GM23248 (cell line): ENCODE data around the gene MYCBP2. TPM values are rescaled to one million over a fixed set of nuclear protein-coding genes. Genes with fewer than 3 reads are reported as not detected.
"Not testable (repeated sequence)": the region's sequence is repeated elsewhere in the genome, so short reads cannot be mapped to it uniquely, and the experiment has no call there.

Experiments used
- DNase-seq: peaks from one replicate; pipeline ENCODE4 v3.0.0-alpha.2; 2015
- H2AFZ ChIP-seq: fragments of 200-600 bp; sonication (generic); 2 replicates; pipeline ENCODE4 v1.6.1; 2016; ENCODE audit warnings: antibody characterized with exemption
- H3F3A ChIP-seq: fragments of 200-600 bp; sonication (generic); 2 replicates; pipeline ENCODE4 v1.6.1; 2016; ENCODE audit warnings: mild to moderate bottlenecking, antibody characterized with exemption, mixed run types; ENCODE audit not compliant: insufficient read depth
- H3K27ac ChIP-seq: fragments of 200-600 bp; sonication (generic); 2 replicates; pipeline ENCODE4 v1.5.1; 2016; ENCODE audit warnings: mild to moderate bottlenecking
- H3K27me3 ChIP-seq: fragments of 200-600 bp; sonication (generic); replicated peaks from 2 replicates; pipeline ENCODE4 v1.6.1; 2016; ENCODE audit warnings: mild to moderate bottlenecking; ENCODE audit not compliant: insufficient read depth
- H3K36me3 ChIP-seq: fragments of 200-600 bp; sonication (generic); 2 replicates; pipeline ENCODE4 v1.6.1; 2016; ENCODE audit warnings: low read depth, mild to moderate bottlenecking
- H3K4me1 ChIP-seq: fragments of 200-600 bp; sonication (generic); 2 replicates; pipeline ENCODE4 v1.6.1; 2016; ENCODE audit warnings: mild to moderate bottlenecking; ENCODE audit not compliant: insufficient read depth
- H3K4me2 ChIP-seq: fragments of 200-600 bp; sonication (generic); one replicate; pipeline ENCODE4 v1.6.1; 2016; ENCODE audit warnings: mild to moderate bottlenecking; ENCODE audit not compliant: unreplicated experiment
- H3K4me3 ChIP-seq: fragments of 200-600 bp; sonication (generic); 2 replicates; pipeline ENCODE4 v1.5.1; 2016; ENCODE audit warnings: mild to moderate bottlenecking
- H3K79me2 ChIP-seq: fragments of 200-600 bp; sonication (generic); 2 replicates; pipeline ENCODE4 v1.6.1; 2016; ENCODE audit warnings: mild to moderate bottlenecking; ENCODE audit not compliant: insufficient read depth
- H3K9ac ChIP-seq: fragments of 200-600 bp; sonication (generic); 2 replicates; pipeline ENCODE4 v1.6.1; 2016; ENCODE audit warnings: mild to moderate bottlenecking
- H3K9me2 ChIP-seq: fragments of 200-600 bp; sonication (generic); 2 replicates; pipeline ENCODE4 v1.6.1; 2016; ENCODE audit warnings: mixed run types, mild to moderate bottlenecking, moderate library complexity; ENCODE audit not compliant: insufficient read depth
- H3K9me3 ChIP-seq: fragments of 200-600 bp; sonication (generic); one replicate; pipeline ENCODE4 v1.6.1; 2017; ENCODE audit warnings: low read depth
- H4K20me1 ChIP-seq: fragments of 200-600 bp; sonication (generic); 2 replicates; pipeline ENCODE4 v1.6.0; 2016; ENCODE audit not compliant: insufficient read depth
- EZH2 ChIP-seq: fragments of 200-600 bp; sonication (generic); IDR thresholded peaks from 2 replicates; pipeline ENCODE4 v1.6.1; 2018; ENCODE audit warnings: antibody characterized with exemption, mild to moderate bottlenecking; ENCODE audit not compliant: insufficient read depth, poor library complexity, severe bottlenecking
- EZH2phosphoT487 ChIP-seq: fragments of 200-600 bp; sonication (generic); IDR thresholded peaks from 2 replicates; pipeline ENCODE4 v1.6.1; 2018; ENCODE audit warnings: antibody characterized with exemption, moderate library complexity, mild to moderate bottlenecking, low read depth; ENCODE audit not compliant: insufficient read depth
- WGBS, 2 experiments: methylation state at CpG; one replicate each; pipeline ENCODE4 v1.1.6; 2015 to 2017; ENCODE audit warnings: low lambda C conversion rate in 2 of 2, low coverage in 1 of 2; ENCODE audit errors: missing lambda C conversion rate in 2 of 2; 5-methylcytosine and 5-hydroxymethylcytosine counted together
- in situ Hi-C: fragments of 300-500 bp; cut with MboI; formaldehyde crosslinking; loops from 2 replicates; pipeline ENCODE4 v1.15.0; 2020
- polyA plus RNA-seq: library from polyadenylated mRNA; unstranded; fragments of >200 nt; fragmentation: Nextera tagmentation; extraction: Ambion mirVana; gene quantifications from 2 replicates; pipeline ENCODE4 v1.2.1, GENCODE V29; 2016
- total RNA-seq: library from RNA; depleted of rRNA; stranded (reverse); fragments of >200 nt; shearing (Covaris generic); gene quantifications from 2 replicates; pipeline ENCODE4 v1.2.3, GENCODE V29; 2014

MYCBP2 gene
- total and polyA plus RNA-seq, 2 experiments from 2014 or later, result 27.4 to 61.8 TPM

- no peaks in the 10 kb centered on the region for H3K79me2 ChIP-seq
- H3K9me2 ChIP-seq, result no peaks in the 10 kb centered on the region
- H3K36me3 ChIP-seq, result no peaks in the 10 kb centered on the region
- no peak overlapping the region for H3K4me3 ChIP-seq
- H2AFZ ChIP-seq, result no peak overlapping the region
- 0 out of 2 replicates have a peak, but pooled peaks cover under 1% of the 10 kb centered on the region for H3F3A ChIP-seq
- H4K20me1 ChIP-seq, result no peaks in the 10 kb centered on the region
- 65 to 79% methylated on average over 2 of the region's 2 CpGs for WGBS, 2 experiments
- TF ChIP-seq EZH2phosphoT487 (no peak), EZH2 (no peak)
- H3K4me2 ChIP-seq, result no peak overlapping the region
- H3K27me3 ChIP-seq, result no peaks in the 10 kb centered on the region
- no peak overlapping the region for H3K27ac ChIP-seq
- H3K4me1 ChIP-seq, result no peaks in the 10 kb centered on the region
- H3K9me3 ChIP-seq, result no peaks in the 10 kb centered on the region
- DNase-seq, result no peak
- in situ Hi-C loops, result no loop called here
- no peak overlapping the region for H3K9ac ChIP-seq
Measured at GRCh38 chr13:77353995-77354394, 27.1 kb upstream of the MYCBP2 start.

DNA sequence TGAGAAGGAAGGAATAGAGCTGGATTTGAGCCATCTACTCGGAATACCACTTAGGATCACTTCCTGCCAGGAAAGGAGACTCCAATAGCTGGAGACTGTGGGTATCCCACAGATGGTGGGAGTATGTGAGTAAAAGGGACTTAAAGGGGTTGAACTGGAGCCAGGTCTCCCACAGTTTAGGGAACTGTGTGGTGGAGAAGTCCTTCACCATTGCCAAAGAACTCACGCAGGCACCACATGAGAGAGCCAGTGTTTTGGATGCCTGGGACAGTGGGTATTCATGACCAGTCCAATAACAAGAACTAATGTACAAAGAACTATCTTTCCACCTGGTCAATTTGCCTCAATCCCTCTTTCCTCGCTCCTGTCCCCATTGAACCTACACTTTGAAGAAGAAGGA lies 24.4 kb upstream of the MYCBP2 start:
- Histone ChIP-seq H3K79me2 (no peaks in the 10 kb centered on the region), H3K36me3 (no peaks in the 10 kb centered on the region), H3K9me3 (no peaks in the 10 kb centered on the region), H4K20me1 (no peaks in the 10 kb centered on the region), H3K4me2 (no peak overlapping the region), H3K4me1 (no peaks in the 10 kb centered on the region), H3K9ac (no peak overlapping the region), H3K27me3 (no peaks in the 10 kb centered on the region), H3K9me2 (no peaks in the 10 kb centered on the region), H3F3A (no peaks in the 10 kb centered on the region), H2AFZ (no peak overlapping the region), H3K4me3 (no peak overlapping the region), H3K27ac (no peak overlapping the region)
- WGBS, 2 experiments, result 90 to 94% methylated on average over 3 of the region's 3 CpGs
- in situ Hi-C loops, result no loop called here
- DNase-seq, result no peak
- TF ChIP-seq EZH2phosphoT487, result no peak
- no peak for TF ChIP-seq EZH2

- Histone ChIP-seq H3K9me2 (no peaks in the 10 kb centered on the region), H3K4me2 (no peak overlapping the region), H3F3A (no peaks in the 10 kb centered on the region), H3K27me3 (no peaks in the 10 kb centered on the region), H3K9me3 (no peaks in the 10 kb centered on the region), H3K79me2 (no peaks in the 10 kb centered on the region), H3K36me3 (no peaks in the 10 kb centered on the region), H2AFZ (no peak overlapping the region), H3K4me1 (no peaks in the 10 kb centered on the region), H4K20me1 (no peaks in the 10 kb centered on the region), H3K4me3 (no peak overlapping the region), H3K27ac (no peak overlapping the region), H3K9ac (no peak overlapping the region)
- no peak for DNase-seq
- WGBS, 2 experiments, result 38 to 43% methylated on average over 1 of the region's 1 CpG
- in situ Hi-C loops, result no loop called here
- TF ChIP-seq EZH2phosphoT487 (no peak), EZH2 (no peak)
Measured at GRCh38 chr13:77350811-77351210, 23.9 kb upstream of the MYCBP2 start.

GRCh38 chr13:77349365-77349764 lies 22.5 kb upstream of the MYCBP2 start:
- Histone ChIP-seq H2AFZ (no peak overlapping the region), H3K9me3 (no peaks in the 10 kb centered on the region), H3K4me1 (no peaks in the 10 kb centered on the region), H3K4me2 (no peak overlapping the region), H4K20me1 (no peaks in the 10 kb centered on the region), H3K9ac (no peak overlapping the region), H3K36me3 (no peaks in the 10 kb centered on the region), H3K9me2 (no peaks in the 10 kb centered on the region), H3K27ac (no peak overlapping the region), H3K79me2 (no peaks in the 10 kb centered on the region), H3F3A (no peaks in the 10 kb centered on the region), H3K4me3 (no peak overlapping the region), H3K27me3 (no peaks in the 10 kb centered on the region)
- no peak for TF ChIP-seq EZH2phosphoT487
- no peak for TF ChIP-seq EZH2
- in situ Hi-C loops, result no loop called here
- WGBS, 2 experiments, result 33 to 35% methylated on average over 1 of the region's 1 CpG
- no peak for DNase-seq

GRCh38 chr13:77347351-77347750 lies 20.5 kb upstream of the MYCBP2 start:
- H3K4me2 ChIP-seq, in situ Hi-C loops, H2AFZ ChIP-seq, H3K79me2 ChIP-seq, H3K4me1 ChIP-seq, H3K9me2 ChIP-seq, H3K9ac ChIP-seq, H3K4me3 ChIP-seq, H3K9me3 ChIP-seq, H3F3A ChIP-seq, DNase-seq, H3K36me3 ChIP-seq, H3K27ac ChIP-seq, H3K27me3 ChIP-seq, H4K20me1 ChIP-seq: not testable (repeated sequence)
- WGBS, 2 experiments, result 76 to 94% methylated on average over 3 of the region's 3 CpGs
